Measurements from ENCODE around the gene OR12D2. TPM values are rescaled to one million over a fixed set of nuclear protein-coding genes. Genes with fewer than 3 reads are reported as not detected.

The OR12D2 gene
- total and polyA plus RNA-seq, 2 of the 4 experiments (the other 2 are of a cell fraction): not detected

DNA sequence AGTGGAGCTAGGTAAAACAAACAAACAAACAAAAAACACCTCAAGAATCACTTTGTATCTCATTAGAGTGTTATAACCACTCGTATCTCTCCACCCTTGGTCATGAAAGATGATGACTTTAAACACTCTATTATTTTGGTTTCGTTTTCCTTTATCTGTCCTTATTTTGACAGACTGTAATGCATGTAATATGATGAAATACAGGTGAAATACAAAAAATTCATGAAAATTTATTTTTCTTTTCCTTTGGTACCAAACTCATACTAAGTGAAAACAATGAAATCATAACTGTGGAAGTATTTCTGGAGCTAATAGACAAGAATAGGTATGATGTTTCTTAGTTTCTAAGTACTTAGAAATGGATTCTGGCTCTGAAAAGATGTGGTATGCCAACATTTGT is 4.1 kb downstream of the OR12D2 start:
- no peak overlapping the region for H3K56ac ChIP-seq (ENCODE audit: extremely low read depth, insufficient read depth, low read length)
- ATAC-seq (ENCODE audit: low read depth) (no peak), DNase-seq (no peak)
- H3K36me3 ChIP-seq (ENCODE audit: control insufficient read depth, insufficient read depth, low read length): no peaks in the 10 kb centered on the region
- H4K8ac ChIP-seq (ENCODE audit: low read depth in 2 of 2, low read length in 2 of 2): no peak overlapping the region
- no peak overlapping the region for H2AK5ac ChIP-seq (ENCODE audit: low read depth, low read length)
- no peak overlapping the region for H2AFZ ChIP-seq (replicated peaks; ENCODE audit: low read length, poor library complexity)
- no TSS peak for BruUV-seq (replicated peaks)
- no peak overlapping the region for H3K4me3 ChIP-seq (ENCODE audit: insufficient read depth, low read depth, low read length)
- no peak overlapping the region for H3K9ac ChIP-seq (ENCODE audit: low read depth, low read length)
- H2BK5ac ChIP-seq (ENCODE audit: low read depth, low read length, poor library complexity, severe bottlenecking): no peak overlapping the region
- ChIA-PET POLR2A (ENCODE audit: unreplicated experiment) (no interaction called here), CTCF (no interaction called here)
- dilution Hi-C loops (cut with HindIII; ENCODE audit: low sequenced_read_pairs, unreplicated experiment) (no loop called here), in situ Hi-C loops (cut with MboI; ENCODE audit: low sequenced_read_pairs) (no loop called here), intact Hi-C loops (cut with micrococcal nuclease) (no loop called here)
- no peak overlapping the region for H3K4ac ChIP-seq (ENCODE audit: low read depth, low read length)
- no peak overlapping the region for H3K4me2 ChIP-seq (ENCODE audit: low read depth, low read length)
- H2BK15ac ChIP-seq (ENCODE audit: low read depth, low read length): no peak overlapping the region
- no peak overlapping the region for H3K18ac ChIP-seq (ENCODE audit: low read depth, low read length)
- H2BK120ac ChIP-seq (ENCODE audit: low read depth, low read length): no peak overlapping the region
- no peaks in the 10 kb centered on the region for H3K79me1 ChIP-seq (ENCODE audit: low read depth in 1 of 2, low read length in 2 of 2)
- no peaks in the 10 kb centered on the region for H3K4me1 ChIP-seq (ENCODE audit: control insufficient read depth, insufficient read depth, low read length)
- no peak overlapping the region for H4K5ac ChIP-seq (ENCODE audit: low read depth, low read length)
- no peak for TF ChIP-seq FOS (IDR thresholded peaks at IDR 0.05; ENCODE audit: low read depth, low read length)
- TF ChIP-seq ELK1 (IDR thresholded peaks at IDR 0.05; ENCODE audit: borderline replicate concordance, low read depth, low read length): no peak
- no peak for TF ChIP-seq MXI1 (IDR thresholded peaks at IDR 0.05; ENCODE audit: borderline replicate concordance, low read depth, low read length)
- no peak for TF ChIP-seq SMC3 (IDR thresholded peaks at IDR 0.05; ENCODE audit: low read depth, low read length)
- no peak for TF ChIP-seq RFX5 (IDR thresholded peaks at IDR 0.05; ENCODE audit: low read depth, low read length)
- TF ChIP-seq CHD1 (IDR thresholded peaks at IDR 0.05; ENCODE audit: low read depth, low read length): no peak
- no peak for TF ChIP-seq CEBPB (IDR thresholded peaks at IDR 0.05; ENCODE audit: low read depth, low read length)
- no peak for TF ChIP-seq MAZ (IDR thresholded peaks at IDR 0.05; ENCODE audit: borderline replicate concordance, low read depth, low read length)
- TF ChIP-seq BHLHE40 (IDR thresholded peaks at IDR 0.05; ENCODE audit: low read depth, low read length): no peak
- TF ChIP-seq USF2 (IDR thresholded peaks at IDR 0.05; ENCODE audit: low read depth, low read length): no peak
- TF ChIP-seq POLR2A (IDR thresholded peaks at IDR 0.05; ENCODE audit: low read depth, low read length): no peak
- no peak for TF ChIP-seq NFE2L2 (IDR thresholded peaks at IDR 0.05; ENCODE audit: low read depth, low read length)
- TF ChIP-seq, protein P1, sequence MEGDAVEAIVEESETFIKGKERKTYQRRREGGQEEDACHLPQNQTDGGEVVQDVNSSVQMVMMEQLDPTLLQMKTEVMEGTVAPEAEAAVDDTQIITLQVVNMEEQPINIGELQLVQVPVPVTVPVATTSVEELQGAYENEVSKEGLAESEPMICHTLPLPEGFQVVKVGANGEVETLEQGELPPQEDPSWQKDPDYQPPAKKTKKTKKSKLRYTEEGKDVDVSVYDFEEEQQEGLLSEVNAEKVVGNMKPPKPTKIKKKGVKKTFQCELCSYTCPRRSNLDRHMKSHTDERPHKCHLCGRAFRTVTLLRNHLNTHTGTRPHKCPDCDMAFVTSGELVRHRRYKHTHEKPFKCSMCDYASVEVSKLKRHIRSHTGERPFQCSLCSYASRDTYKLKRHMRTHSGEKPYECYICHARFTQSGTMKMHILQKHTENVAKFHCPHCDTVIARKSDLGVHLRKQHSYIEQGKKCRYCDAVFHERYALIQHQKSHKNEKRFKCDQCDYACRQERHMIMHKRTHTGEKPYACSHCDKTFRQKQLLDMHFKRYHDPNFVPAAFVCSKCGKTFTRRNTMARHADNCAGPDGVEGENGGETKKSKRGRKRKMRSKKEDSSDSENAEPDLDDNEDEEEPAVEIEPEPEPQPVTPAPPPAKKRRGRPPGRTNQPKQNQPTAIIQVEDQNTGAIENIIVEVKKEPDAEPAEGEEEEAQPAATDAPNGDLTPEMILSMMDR (conservative IDR thresholded peaks at IDR 0.05; ENCODE audit: low read depth, low read length): no peak
- TF ChIP-seq RAD21 (IDR thresholded peaks at IDR 0.05; ENCODE audit: low read length): no peak
- H4K20me1 ChIP-seq (ENCODE audit: insufficient read depth, low read length): no peaks in the 10 kb centered on the region
- H2AK9ac ChIP-seq (replicated peaks; ENCODE audit: low read depth, low read length, poor library complexity): no peak overlapping the region
- WGBS, 2 experiments (ENCODE audit: extremely low coverage in 2 of 2, insufficient read length in 1 of 2): no CpG with 5 or more reads among the region's 2 CpGs
- H3K9me3 ChIP-seq (ENCODE audit: control insufficient read depth, insufficient read depth, low read length): 0 out of 2 replicates have a peak, but pooled peaks cover 3% of the 10 kb centered on the region
- no peak overlapping the region for H2BK20ac ChIP-seq (ENCODE audit: low read depth, low read length)
- no peak overlapping the region for H3K27ac ChIP-seq (ENCODE audit: insufficient read depth, low read length)
- H3K14ac ChIP-seq (replicated peaks; ENCODE audit: low read depth, low read length): no peak overlapping the region
- H3K9me1 ChIP-seq (ENCODE audit: insufficient read depth, low read length): no peaks in the 10 kb centered on the region
- no peaks in the 10 kb centered on the region for H3K27me3 ChIP-seq (ENCODE audit: control insufficient read depth, insufficient read depth, low read length)
- no peak overlapping the region for H4K91ac ChIP-seq (ENCODE audit: insufficient read depth, low read depth, low read length)
- no peak overlapping the region for H3K23ac ChIP-seq (ENCODE audit: low read depth, low read length)

All from IMR-90 (cell line).